SU-DHL-6 (cell line): ENCODE results near the gene EMX1.

Experiments used
- CTCF ChIP-seq: fragments of 200-600 bp; sonication (generic); IDR thresholded peaks from one replicate; pipeline ENCODE4 v1.5.1; 2017; ENCODE audit warnings: antibody characterized with exemption, mild to moderate bottlenecking, low read length, moderate library complexity; ENCODE audit not compliant: insufficient read depth, poor library complexity, severe bottlenecking
- EZH2phosphoT487 ChIP-seq: fragments of 200-600 bp; sonication (generic), shearing (Covaris generic); conservative IDR thresholded peaks from 2 replicates; pipeline ENCODE4 v1.6.1; 2018; ENCODE audit warnings: mild to moderate bottlenecking, antibody characterized with exemption, low read length, moderate library complexity, mixed read lengths

- TF ChIP-seq CTCF (no peak), EZH2phosphoT487 (no peak)
These were observed 55.2 kb downstream of the EMX1 start for GRCh38 chr2:72972352-72973136.
